Stomach (tissue), 9 donors: ENCODE data around the gene IPO11. TPM values are rescaled to one million over a fixed set of nuclear protein-coding genes. Genes with fewer than 3 reads are reported as not detected.

Source experiments
- DNase-seq, 2 donors: peaks; one replicate each; pipeline versions ENCODE4 v3.0.0 to v3.0.0-alpha.2; 2013 to 2019
- H3K27ac ChIP-seq, 5 donors: fragments of 200-600 bp in 4 of 5; sonication (generic) in 4 of 5; one replicate each; pipeline ENCODE4 v1.5.1; 2013 to 2019; ENCODE audit warnings: mild to moderate bottlenecking in 1 of 5, moderate library complexity in 1 of 5
- H3K27me3 ChIP-seq, 3 donors: fragments of 200-600 bp; sonication (generic); one replicate each; pipeline ENCODE4 v1.5.1; 2017 to 2019; ENCODE audit warnings: mixed run types in 1 of 3
- H3K36me3 ChIP-seq, 4 donors: fragments of 200-600 bp; sonication (generic); 1 replicate in 3 of 4; 2 replicates in 1 of 4; pipeline ENCODE4 v1.5.1; 2016 to 2019
- H3K4me1 ChIP-seq, 4 donors: fragments of 200-600 bp; sonication (generic); one replicate each; pipeline ENCODE4 v1.5.1; 2016 to 2019
- H3K4me3 ChIP-seq, 4 donors: fragments of 200-600 bp; sonication (generic) in 3 of 4; one replicate each; pipeline ENCODE4 v1.5.1; 2016 to 2019; ENCODE audit warnings: mild to moderate bottlenecking in 1 of 4
- H3K9me3 ChIP-seq, 4 donors: fragments of 200-600 bp; sonication (generic); one replicate each; pipeline ENCODE4 v1.5.1; 2016 to 2019
- EP300 ChIP-seq: sonication (generic); formaldehyde crosslinking; IDR thresholded peaks from one replicate; pipeline ENCODE4 v1.6.1; 2017; ENCODE audit warnings: antibody characterized with exemption
- POLR2A ChIP-seq, 4 donors: fragments of 450-650 bp; IDR thresholded peaks; one replicate each; pipeline ENCODE4 v1.6.1; 2016; ENCODE audit warnings: antibody characterized with exemption in 4 of 4, control low read depth in 2 of 4, mild to moderate bottlenecking in 1 of 4, moderate library complexity in 1 of 4
- POLR2AphosphoS5 ChIP-seq, 3 donors: sonication (generic); formaldehyde crosslinking; IDR thresholded peaks; one replicate each; pipeline ENCODE4 v1.6.1; 2016; ENCODE audit warnings: antibody characterized with exemption in 3 of 3
- WGBS, 5 donors: extraction: QIAGEN DNeasy Blood & Tissue Kit in 3 of 5; methylation state at CpG; one replicate each; pipeline versions ENCODE4 v1.1.5 to v1.1.7; 2013 to 2018; 5-methylcytosine and 5-hydroxymethylcytosine counted together
- intact Hi-C: fragments of 100-400 bp; cut with DNase I; formaldehyde crosslinking; loops from one replicate; pipeline ENCODE4 v1.15.1; 2023; ENCODE audit warnings: low total_unique reads
- polyA plus RNA-seq, 3 donors: library from polyadenylated mRNA; stranded (reverse); fragments of 200-250 nt; gene quantifications; one replicate each; pipeline ENCODE4 v1.2.3, GENCODE V29; 2013
- total RNA-seq, 5 donors: library from RNA; depleted of rRNA; stranded (reverse); fragments of >200 nt; gene quantifications; one replicate each; pipeline versions ENCODE4 v1.1.0 to v1.2.3, GENCODE V29; 2014 to 2016
- TF ChIP-seq, protein P1 (sequence below), 7 experiments: fragments of 450-650 bp in 4 of 7; fragments of 200-600 bp in 3 of 7; sonication (generic) in 3 of 7; IDR thresholded peaks; one replicate each; pipeline ENCODE4 v1.5.1; 2016 to 2019; ENCODE audit warnings: antibody characterized with exemption in 7 of 7, control low read depth in 2 of 7, mild to moderate bottlenecking in 1 of 7
- donor health status: healthy with polysubstance abuse.
- donor health status: Bipolar disorder and iron deficiency.
- donor health status: healthy.

IPO11 gene
- total and polyA plus RNA-seq, 8 donors = 8.0 to 37.5 (median 9.8) TPM

DNA sequence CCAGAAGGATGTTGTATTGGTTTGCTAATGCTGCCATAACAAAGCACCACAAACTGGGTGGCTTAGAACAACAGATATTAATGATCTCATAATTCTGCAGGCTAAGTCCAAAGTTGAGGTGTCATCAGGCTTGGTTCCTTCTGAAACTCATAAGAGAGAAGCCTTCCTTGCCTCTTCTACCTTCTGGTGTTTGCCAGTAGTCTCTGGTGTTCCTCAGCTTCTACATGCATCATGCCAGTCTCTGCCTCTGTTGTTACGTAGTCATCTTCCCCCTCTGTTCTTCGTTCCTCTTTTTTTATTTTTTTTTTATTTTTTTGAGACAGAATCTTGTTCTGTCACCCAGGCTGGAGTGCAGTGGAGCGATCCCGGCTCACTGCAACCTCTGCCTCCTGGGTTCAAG is 227.9 kb downstream of the IPO11 start:
- H3K4me1 ChIP-seq = no peaks in the 10 kb centered on the region
- H3K4me3 ChIP-seq = no peak overlapping the region
- 81 to 94% (median 92%) methylated on average over 4 of the region's 4 CpGs for WGBS, 5 donors
- TF ChIP-seq POLR2AphosphoS5 (IDR thresholded peaks at IDR 0.05) (no peak), POLR2A (IDR thresholded peaks at IDR 0.05) (no peak), EP300 (no peak)
- TF ChIP-seq, protein P1, sequence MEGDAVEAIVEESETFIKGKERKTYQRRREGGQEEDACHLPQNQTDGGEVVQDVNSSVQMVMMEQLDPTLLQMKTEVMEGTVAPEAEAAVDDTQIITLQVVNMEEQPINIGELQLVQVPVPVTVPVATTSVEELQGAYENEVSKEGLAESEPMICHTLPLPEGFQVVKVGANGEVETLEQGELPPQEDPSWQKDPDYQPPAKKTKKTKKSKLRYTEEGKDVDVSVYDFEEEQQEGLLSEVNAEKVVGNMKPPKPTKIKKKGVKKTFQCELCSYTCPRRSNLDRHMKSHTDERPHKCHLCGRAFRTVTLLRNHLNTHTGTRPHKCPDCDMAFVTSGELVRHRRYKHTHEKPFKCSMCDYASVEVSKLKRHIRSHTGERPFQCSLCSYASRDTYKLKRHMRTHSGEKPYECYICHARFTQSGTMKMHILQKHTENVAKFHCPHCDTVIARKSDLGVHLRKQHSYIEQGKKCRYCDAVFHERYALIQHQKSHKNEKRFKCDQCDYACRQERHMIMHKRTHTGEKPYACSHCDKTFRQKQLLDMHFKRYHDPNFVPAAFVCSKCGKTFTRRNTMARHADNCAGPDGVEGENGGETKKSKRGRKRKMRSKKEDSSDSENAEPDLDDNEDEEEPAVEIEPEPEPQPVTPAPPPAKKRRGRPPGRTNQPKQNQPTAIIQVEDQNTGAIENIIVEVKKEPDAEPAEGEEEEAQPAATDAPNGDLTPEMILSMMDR (IDR thresholded peaks at IDR 0.05) = no peak
- no peak for DNase-seq
- no peaks in the 10 kb centered on the region for H3K27me3 ChIP-seq
- no peaks in the 10 kb centered on the region for H3K9me3 ChIP-seq
- H3K27ac ChIP-seq = no peak overlapping the region
- intact Hi-C loops = no loop called here
- H3K36me3 ChIP-seq = no peaks in the 10 kb centered on the region

DNA sequence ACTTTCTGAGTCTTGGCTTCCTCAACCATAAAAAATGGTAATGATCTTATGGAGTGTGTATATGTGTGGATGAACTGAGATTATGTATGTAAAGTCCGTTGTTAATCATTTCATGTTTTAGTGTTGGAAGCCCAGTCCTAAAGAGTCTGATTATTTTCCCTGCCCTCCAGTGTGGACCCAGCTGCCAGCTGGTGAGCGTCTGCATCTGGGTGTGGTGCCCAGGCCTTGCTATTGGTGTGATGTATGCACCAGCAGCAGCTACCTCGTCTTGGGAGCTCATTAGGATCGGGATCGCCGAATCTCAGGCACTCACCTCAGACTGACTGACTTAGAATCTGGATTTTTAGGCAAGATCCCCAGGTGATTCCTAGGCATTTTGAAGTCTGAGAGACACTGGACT is 229.9 kb downstream of the IPO11 start:
- Histone ChIP-seq H3K36me3 (no peaks in the 10 kb centered on the region), H3K27ac (no peak overlapping the region), H3K4me3 (no peak overlapping the region), H3K27me3 (no peaks in the 10 kb centered on the region), H3K4me1 (no peaks in the 10 kb centered on the region), H3K9me3 (no peaks in the 10 kb centered on the region)
- no peak for DNase-seq
- WGBS, 5 donors = 81 to 91% (median 87%) methylated on average over 5 to 6 of the region's 6 CpGs
- TF ChIP-seq POLR2A (IDR thresholded peaks at IDR 0.05) (no peak), POLR2AphosphoS5 (IDR thresholded peaks at IDR 0.05) (no peak), EP300 (no peak)
- TF ChIP-seq, protein P1 (IDR thresholded peaks at IDR 0.05) = no peak
- intact Hi-C loops = no loop called here

DNA sequence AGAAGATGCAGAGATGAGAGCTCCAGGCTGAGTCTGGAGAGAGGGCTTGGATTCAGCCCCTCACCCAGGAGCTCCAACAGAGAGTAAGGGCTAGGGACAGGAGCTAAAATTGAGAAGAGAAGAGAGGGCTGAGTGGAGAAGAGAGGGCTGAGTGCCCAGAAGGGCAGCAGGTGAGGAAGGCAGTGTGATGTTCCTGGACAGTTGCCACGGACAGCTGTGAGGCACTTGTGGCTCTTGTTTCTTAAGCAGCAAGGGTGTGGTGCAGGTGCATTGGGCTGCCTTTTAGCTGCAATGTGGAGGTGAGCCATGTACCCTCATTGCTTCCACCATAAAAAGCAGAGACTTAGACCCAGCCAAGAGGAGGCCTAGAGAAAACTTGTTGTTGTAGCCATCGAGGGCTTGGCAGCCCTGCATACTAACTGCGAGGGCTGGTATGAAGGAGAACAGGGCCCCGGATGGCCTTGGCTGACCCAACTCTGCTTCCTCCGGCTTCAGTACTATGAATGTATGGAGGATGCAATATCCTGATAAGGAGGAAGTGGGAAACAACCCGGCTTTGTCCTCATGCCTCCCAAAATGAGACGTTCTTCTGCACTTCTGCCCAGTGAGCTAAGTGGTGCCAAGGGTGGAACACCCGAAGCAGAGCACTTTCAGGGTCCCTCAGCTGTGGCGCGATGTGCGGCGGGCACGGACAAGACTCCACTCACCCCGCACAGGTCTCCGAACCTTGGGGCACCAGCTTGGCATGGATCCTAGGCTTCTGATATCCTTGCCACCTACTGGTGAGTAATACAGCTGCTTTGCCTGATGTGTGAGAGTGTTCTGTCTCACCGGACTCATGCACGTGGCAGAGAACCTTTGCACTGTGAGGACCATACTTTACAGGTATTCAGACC is 231.2 kb downstream of the IPO11 start:
- Histone ChIP-seq H3K27ac (no peak overlapping the region), H3K27me3 (no peaks in the 10 kb centered on the region), H3K9me3 (no peaks in the 10 kb centered on the region), H3K4me1 (no peaks in the 10 kb centered on the region), H3K4me3 (no peak overlapping the region), H3K36me3 (no peaks in the 10 kb centered on the region)
- TF ChIP-seq EP300 = no peak
- TF ChIP-seq POLR2A (IDR thresholded peaks at IDR 0.05) = no peak
- TF ChIP-seq, protein P1 (IDR thresholded peaks at IDR 0.05) = no peak
- no peak for TF ChIP-seq POLR2AphosphoS5 (IDR thresholded peaks at IDR 0.05)
- intact Hi-C loops = no loop called here
- WGBS, 5 donors = 90 to 96% (median 93%) methylated on average over 17 of the region's 17 CpGs
- no peak for DNase-seq

DNA sequence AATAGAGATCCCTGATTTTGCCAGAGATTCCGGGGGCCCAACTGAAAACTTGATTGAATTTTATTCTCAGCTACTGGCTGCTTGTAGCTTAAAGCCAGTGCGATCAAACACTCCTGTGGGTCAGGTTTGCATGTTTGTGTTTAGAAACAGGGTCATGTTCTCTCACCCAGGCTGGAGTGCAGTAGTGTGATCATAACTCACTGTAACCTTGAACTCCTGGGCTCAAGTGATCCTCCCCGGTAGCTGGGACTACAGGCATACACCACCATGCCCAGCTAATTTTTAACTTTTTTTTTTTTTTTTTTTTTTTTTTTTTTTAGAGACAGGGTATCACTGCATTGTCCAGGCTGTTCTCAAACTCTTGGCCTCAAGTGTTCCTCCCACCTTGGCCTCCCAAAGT is 232.7 kb downstream of the IPO11 start:
- DNase-seq = no peak
- intact Hi-C loops = no loop called here
- TF ChIP-seq POLR2AphosphoS5 (IDR thresholded peaks at IDR 0.05) (no peak), POLR2A (IDR thresholded peaks at IDR 0.05) (no peak), EP300 (no peak)
- TF ChIP-seq, protein P1 (IDR thresholded peaks at IDR 0.05) = no peak
- 95 to 100% (median 97%) methylated on average over 3 of the region's 3 CpGs for WGBS, 5 donors
- Histone ChIP-seq H3K36me3 (no peaks in the 10 kb centered on the region), H3K4me1 (no peaks in the 10 kb centered on the region), H3K9me3 (no peaks in the 10 kb centered on the region), H3K4me3 (no peak overlapping the region), H3K27me3 (no peaks in the 10 kb centered on the region), H3K27ac (no peak overlapping the region)
